Measurements from ENCODE around the gene MYBPC3.

Gene MYBPC3

DNA sequence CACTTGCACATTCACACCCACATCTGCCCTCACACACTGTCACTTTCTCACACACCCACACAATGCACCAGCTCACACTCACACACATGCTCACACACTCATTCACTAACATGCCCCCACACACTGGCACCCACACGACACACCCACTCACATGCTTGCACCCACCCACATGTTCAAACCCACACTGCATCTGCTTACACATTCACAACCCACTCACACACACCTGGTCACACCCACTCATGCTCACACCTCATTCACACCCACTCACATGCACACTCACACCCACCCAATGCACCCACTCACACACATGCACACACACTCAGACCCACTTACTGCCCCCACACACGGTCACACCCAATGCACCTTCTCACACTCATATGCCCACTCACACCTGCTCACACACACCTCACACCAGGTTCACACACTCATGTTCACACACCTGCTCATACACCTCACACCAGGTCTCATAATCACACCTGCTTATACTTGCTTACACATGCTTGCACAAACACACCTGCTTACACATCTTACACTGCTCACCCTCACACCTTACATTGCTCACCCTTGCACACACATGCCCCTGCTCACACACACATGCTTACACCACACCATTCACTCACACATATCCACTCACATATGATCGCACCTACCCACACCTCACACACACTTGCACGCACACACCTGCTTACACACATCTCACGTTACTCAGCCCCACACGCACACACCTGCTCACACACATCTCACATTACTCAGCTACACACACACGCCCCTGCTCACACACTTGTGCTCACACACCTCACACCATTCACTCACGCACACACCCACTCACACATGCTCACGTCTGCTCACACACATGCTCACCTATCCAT is 3.9 kb upstream of the MYBPC3 start:
- DNase-seq, result no peak

DNA sequence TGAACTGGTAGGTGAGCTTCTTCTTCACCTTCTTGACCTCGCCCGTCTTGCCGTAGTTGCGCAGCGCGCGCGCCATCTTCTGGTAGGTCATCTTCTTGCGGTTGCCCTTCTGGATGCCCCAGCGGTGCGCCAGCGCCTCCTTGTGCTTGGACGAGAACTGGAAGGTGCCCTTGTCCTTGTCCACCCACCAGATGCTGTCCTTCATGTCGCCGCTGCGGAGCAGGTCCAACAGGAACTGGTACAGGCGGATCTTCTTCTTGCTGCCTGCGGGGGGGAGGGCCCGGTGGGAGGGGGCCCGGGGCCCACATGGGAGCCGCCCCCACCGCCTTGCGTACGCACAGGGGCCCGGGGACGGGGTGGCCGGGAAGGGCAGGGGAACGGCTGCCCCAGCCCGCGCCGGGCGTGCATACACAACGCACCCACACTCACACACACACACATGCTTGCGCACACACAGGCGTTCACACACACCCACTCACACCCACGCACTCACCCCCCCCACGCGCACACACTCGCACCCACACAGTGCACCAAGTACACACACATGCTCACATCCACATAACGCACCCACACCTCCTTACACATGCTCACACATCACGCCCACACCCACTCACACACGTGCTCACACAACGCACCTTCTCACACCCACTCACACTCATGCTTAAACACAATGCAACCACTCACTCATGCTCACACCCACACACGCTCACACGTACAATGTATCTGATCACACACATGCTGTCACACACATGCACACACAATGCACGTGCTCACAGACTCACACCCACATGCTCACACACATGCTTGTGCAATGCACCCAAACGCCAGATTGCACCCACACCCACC is 3.0 kb upstream of the MYBPC3 start:
- DNase-seq, result peak; percentile 99

DNA sequence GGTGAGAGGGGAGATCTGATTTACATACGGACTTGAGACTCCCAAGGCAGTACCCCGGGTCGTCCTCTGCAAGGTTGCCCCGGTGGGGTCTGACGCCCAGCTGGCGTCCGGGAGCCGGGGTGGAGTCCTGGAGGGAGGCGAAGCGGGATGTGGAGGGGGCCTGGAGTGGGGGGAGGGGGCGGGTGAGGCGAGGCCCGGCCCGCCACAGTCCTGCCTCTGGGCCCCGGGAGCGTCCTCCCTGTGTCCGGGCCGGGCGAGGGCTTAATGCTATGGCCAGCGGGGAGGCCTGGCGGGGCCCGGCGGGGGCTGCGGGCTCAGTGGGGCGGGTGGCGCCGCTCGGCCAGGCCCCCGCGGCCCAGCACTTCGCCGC is 2.4 kb upstream of the MYBPC3 start:
- DNase-seq, result peak; percentile 76

DNA sequence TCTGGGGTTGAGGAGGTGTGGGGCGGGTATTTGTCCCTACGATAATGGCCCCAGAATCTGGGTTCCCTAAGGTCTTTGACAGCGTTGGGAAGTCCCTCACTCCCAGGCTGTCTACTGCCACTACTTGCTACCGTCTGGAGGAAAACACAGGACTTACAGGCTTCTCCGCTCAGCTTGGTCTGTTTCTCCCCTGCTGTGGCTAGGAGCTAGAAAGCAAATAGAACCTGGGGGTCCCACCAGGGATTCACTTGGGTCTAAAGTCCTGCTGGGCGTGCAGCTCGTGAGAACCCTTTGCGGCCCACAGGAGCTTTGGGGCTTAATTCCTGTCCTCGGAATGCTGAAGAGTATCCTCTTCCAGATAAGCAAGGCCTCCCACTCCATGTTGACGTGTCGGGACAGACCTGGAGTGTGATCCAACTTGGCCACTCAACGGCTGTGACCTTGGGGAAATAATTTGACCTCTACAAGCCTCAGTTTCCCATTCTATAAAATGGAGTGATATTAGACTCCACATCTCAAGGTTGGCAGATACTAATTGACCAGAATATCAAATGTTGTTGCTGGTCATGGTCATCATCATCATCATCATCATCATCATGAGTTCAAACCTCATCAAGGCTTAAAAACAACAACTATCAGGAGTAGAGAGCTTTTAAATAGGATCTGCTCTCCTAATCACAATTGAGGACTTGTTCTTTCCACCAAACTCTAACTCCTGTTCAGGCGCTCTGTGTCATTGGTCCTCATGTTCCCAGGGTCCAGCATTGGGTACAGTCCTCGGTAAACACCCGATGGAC is 1.7 kb upstream of the MYBPC3 start:
- no peak for DNase-seq

DNA sequence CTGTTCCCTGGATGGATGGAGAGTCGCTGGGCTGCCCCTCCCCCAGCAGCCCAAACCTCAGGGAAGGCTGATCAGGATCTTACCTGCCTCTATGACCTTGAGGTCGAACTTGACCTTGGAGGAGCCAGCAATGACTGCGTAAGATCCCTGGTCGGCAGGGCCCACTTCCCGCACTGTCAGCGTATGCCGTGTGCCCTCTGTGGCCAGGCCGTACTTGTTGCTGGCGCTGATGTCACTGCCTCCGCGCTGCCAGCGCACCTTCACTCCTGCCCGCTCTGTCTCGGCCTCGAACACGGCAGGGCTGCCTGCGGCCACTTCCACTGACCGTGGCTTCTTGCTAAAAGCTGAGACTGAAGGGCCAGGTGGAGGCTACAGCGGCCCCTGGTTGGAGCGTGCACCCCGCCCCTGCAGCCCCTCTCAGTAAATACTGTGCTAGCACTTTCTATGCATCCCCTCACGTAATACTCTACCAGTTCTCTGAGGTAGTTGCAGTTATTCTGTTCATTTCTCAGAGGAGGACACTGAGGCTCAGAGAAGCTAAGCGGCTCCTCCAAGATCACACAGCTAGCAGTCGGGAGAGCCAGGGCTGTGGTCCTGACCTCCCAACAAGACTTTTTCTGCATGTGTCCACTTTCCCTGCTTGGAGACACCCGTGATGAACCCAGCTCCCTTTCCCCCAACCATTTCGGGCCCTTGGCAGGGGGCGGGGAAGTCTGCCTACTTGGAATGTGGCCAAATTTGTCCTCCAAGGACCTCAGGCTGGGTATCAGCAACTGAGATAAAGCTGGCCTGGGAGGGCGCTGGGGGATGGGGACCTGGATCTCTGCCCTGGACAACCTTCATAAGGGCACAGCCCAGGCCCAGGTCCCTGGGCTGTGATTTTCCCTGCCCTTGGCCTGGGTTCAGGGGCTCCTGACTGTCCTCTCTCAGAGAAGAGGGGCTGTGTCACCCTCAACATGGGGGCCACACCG is 1.1 kb downstream of the MYBPC3 start:
- DNase-seq, result no peak

DNA sequence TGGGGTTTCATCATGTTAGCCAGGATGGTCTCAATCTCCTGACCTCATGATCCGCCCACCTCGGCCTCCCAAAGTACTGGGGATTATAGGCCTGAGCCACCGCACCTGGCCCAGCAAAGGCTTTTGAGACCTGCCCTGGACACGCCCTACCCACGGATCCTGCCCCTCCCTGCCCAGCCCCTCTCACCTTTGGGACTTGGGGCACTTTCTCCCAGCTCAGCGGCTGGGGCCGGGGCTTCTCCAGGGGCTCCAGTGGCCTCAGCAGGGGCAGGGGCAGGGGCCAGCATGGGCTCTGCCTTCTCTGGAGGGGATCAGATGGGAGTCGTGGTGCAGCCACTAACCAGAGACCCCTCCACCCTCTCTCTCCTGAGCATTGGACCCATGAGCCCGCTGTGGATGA is 2.2 kb downstream of the MYBPC3 start:
- DNase-seq, result no peak

DNA sequence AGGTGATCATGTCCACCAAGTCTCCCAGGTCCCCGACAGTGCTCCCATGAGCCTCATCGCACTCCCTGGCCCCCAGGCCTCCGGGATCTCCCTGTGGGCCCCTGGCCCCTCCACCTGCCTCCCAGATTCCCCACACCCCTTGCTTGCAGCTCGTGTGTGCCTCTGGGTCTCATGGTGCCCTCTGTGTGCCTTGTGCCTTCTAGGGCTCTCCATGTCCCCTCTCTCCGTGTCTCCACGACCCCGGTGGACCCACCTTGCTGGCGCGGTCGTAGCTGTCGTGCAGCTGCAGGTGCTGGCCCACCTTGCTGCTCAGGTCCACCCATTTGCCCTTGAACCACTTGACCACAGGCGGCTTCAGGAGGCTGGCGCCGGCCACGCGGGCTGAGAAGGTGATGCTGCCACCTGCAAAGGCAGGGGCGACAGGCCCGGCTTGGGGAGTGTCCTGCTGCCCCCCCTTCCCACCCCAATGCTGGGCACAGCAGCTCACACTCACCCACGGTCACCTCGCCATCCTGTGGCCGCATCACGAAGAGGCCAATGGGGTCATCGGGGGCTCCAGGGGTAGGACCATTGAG is 2.9 kb downstream of the MYBPC3 start:
- DNase-seq, result no peak

DNA sequence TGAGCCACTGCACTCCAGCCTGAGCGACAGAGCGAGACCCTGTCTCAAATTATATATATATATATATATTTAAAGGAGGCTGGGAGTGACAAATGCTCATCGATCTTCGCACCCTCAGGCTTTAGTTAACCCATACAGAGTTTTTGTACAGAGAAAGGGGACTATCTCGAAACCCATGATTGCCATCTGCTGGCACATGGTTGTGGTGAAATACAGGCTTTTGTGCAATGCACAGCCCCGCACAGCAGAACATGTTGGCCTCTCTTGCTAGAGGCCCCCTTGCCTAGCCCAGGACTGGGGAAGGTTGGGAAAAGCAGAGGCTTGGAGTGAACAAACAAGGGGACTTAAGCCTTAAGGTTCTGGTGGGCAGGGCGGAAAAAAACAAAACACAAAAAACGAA is 3.6 kb downstream of the MYBPC3 start:
- DNase-seq, result peak; percentile 91

DNA sequence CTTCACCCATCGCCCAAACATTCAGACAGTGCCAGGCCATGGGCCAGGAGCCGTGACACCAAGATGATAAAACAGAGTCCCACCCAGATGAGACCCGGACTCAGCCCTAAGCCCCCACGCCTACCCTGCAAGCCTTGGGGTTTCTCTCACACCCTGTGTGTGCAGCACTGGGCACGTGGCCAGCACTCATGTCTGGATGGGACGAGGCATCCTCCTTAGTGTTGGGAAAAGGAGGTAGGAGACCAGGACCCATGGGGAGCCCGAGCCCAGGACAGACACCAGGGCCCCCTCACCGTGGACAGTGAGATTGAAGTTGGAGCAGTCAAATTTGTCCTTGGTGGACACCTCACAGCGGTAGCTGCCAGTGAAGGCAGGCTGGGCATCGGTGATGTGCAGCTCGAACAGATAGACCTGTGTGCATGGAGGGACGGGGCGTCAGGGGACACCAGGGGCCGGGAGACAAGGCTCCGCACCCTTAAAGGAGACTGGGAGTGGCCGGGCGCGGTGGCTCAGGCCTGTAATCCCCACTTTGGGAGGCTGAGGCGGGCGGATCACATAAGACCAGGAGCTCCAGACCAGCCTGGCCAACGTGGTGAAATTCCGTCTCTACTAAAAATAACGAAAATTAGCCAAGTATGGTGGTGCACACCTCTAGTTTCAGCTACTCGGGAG is 4.2 kb downstream of the MYBPC3 start:
- no peak for DNase-seq

DNA sequence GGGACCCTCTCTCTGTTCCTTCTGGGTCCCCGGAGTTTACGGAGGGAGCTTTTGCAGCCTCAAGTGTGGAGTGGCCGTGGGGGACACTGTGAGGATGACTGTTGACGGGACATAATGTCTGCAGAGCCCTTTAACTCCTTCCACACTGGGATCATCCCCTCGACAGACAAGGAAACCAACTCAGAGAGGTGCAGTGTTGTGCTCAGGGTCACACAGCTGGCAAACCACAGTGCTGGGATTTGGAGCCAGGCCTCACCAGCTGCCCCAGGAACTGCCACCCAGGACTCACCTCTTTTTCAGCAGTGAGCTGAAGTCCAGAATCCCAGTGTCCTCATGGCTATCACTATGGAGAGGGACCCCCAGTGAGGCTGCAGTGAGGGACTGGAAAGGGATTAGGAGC is 5.4 kb downstream of the MYBPC3 start:
- no peak for DNase-seq

DNA sequence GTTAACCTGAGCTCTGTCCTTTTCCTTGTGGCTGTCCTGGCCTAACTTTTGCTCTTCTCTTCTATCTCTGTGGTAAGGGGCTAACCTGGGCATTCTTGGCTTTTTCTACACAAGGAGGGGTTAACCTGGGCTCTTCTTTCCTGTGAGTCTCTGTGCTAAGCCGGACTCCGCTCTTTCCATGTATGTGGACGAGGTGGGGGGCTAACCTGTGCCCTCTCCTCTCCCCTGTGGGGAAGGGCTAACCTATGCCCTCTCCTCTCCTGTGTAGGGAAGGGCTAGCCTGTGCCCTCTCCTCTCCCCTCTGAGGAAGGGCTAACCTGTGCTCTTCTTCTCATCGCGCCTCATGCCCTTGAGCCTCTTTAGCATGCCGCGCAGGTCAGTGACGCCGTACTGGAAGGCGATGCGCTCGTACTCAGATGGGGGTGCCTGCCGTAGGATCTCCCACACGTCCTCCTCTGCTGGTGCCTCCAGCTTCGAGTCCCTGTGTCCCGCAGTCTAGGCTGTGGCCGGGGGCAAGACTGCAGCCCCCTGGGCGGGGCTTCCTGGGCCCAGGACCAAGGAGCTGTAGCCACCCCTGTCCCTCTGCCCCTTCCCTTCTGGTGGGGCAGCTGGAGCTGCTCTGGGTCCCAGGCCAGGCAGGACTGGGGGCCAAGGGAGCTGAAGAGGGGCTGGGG is 6.5 kb downstream of the MYBPC3 start:
- DNase-seq, result no peak

DNA sequence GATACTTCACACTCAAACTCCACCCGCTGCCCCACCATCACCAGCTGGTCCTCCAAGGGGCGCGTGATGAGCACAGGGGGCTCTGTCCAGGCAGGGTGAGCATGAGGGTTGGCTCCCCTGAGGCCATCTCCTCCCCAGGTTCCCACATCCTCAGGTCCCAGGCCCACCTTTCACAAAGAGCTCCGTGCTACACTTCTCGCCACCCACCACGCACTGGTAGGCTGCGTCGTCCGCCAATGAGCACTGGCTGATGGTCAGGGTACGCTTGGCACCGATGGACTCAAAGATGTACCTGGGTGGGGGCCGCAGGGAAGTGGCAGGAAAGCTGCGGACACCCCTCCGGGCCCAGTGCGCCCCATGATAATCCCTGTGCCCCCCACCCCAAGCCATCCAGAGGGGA is 9.6 kb downstream of the MYBPC3 start:
- DNase-seq, result no peak

DNA sequence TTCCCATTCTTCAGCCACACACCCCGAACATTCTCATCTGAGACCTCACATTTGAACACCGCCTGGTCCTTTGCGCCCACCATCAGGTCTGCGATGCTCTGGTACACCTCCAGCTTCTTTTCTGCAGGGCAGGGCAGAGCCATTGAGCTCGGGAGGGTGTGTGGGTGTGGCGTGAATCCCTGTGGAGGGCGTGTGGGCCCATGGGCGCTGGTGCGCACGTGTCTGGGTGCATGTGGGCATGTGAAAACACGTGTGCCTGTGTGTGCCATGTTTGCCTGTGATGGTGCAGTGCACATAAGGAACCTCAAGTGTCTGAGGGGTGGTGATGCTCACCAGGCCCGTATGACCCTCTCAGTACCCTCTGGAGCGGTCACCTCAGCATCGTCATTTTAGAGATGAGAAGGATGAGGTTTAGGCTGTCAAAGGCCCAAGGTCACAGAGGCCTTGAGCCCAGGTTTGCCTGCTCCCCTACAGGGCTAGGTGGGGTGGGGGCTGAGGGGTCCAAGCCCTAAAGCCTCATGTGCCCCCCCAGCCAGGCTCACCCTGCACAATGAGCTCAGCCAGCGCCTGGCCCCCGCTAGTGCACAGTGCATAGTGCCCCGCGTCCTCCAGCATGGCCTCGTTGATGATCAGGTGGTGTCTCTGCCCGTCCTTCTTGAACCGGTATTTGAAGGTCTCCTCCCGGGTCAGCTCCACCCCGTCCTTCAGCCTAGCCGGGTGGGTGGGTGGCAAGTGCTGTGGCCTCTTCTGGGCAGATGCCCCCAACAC is 10.3 kb downstream of the MYBPC3 start:
- DNase-seq, result no peak

DNA sequence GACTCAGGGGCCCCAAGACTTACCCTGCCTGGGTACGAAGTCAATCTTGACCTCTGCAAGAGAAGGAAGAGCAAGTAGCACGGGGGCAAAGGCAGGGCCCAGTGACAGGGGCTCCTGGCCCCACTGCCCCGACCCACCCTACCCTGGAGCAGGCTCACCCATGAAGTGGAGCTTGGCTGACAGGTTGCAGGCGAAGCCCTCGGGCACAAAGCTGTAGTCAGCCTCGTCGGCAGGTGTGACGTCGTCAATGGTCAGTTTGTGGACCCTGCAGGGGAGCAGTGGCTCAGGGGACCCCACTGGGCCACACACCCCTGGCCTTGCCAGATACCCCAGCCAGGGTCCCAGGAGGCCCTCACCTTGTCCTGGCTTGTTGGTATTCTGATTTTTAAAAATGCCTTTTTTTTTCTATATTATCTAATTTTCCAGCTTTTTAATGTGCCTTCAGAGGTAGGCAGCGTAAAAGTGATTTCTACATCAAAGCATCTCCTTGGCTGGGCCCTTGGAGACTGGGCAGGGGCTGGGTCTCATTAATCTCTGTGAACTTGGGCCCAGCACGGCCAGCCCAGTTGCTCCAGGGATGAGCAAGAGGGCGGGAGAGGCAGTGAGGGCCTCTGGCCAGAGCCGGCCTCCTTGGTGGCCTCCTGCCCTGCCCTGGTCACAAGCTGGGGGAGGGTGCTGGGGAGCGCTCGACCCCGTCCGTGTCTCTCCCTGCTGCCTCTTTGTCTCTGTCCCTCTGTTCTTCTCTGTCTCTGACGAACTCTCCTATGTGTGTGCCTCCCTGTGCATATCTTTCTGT is 11.3 kb downstream of the MYBPC3 start:
- DNase-seq, result no peak

DNA sequence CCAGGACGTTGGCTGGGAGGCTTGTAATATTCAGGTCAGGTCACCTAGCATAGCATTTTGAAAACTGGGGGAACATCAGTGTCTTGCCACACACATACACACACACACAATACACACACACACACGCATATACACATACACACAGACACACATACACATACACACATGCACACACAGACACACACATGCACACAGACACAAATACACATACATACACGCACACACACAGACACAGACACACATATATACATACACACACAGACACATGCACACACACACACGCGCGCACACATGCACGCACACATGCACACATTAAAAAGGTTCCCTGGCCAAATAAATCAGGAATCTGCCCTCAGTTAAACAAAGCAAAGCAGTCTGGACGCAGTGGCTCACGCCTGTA is 12.5 kb downstream of the MYBPC3 start:
- DNase-seq, result no peak

DNA sequence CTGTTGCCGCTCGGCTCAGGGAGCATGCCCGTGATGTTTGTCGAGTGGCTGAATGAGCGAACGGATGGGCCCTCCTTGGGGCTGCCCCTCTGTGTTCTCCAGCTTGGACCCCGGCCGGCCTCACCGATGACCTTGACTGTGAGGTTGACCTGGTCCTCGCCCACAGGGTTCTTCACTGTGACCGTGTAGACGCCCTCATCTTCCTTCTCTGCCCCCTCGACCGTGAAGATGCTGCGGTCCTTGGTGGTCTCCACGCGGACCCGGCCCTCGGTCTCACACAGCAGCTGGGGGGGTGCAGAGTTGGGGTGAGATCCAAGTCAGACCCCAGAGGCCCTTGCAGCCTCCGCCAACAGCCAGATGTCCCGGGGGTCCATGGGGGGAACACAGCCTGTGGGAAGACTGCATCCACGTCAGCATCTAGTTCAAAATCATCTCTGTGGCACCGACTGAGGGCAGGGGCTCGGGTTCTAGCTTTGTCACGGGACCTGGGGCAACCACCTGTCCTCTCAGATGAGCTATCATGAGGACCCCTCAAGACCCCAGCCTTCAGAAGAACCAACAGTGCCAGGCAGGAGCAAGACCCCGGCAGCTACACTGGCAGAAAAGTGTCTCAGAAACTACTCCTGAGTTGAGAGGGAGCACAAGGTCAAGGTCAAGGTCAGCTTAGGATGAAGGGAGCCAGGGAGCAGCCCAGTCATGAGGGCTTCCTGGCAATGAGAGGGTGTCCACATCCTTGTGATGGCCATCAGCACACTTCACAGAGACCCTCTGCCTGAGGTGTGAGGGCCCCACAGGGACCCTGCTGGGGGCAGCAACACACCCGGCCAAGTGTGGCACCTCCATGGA is 13.9 kb downstream of the MYBPC3 start:
- no peak for DNase-seq

DNA sequence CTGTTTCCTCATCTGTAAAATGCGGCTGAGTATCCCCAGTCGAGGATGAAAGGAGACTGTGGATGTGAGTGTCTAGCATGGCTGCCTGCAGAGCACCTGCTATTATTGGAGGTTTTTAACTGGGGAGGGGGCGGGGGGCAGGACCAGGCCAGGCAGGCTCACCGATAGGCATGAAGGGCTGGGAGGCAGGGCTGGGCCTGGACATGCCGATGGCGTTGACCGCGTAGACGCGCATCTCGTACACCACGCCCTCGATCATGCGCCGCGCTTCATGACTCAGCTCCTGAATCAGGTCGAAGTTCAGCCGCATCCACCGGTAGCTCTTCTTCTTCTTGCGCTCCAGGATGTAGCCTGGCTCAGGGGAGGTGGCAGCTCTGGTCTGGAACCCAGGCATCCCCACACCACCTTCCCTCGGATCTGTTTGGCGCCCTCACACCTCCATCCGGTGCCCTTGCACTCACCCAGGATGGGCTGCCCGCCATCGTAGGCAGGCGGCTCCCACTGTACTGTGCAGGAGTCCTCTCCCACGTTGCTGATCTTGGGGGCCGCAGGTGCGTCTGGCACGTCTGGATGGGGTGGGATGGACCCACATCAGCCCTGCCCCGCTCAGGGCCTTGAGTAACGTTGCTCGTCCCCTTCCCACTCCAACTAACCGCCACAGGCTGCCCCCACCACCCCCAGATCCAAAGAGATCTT is 15.1 kb downstream of the MYBPC3 start:
- no peak for DNase-seq
